IMR-90 (cell line): ENCODE data around the gene PDCD1. TPM values are rescaled to one million over a fixed set of nuclear protein-coding genes. Genes with fewer than 3 reads are reported as not detected.

Source experiments
- ATAC-seq: fragments of 200-7000 bp; cut with Tn5 transposase; 2 replicates; pipeline ENCODE4 v1.9.1; 2020; ENCODE audit warnings: low read depth, mild to moderate bottlenecking, moderate library complexity
- BruUV-seq: library from RNA; stranded (reverse); fragments of 400-500 nt; replicated peaks from 2 replicates; lab custom pipeline; 2021; lab: Mats Ljungman, UMichigan
- CTCF ChIA-PET: fragments of 300-600 bp; formaldehyde crosslinking; extraction: SDS; loops from one replicate; lab custom pipeline; 2021; ENCODE audit warnings: antibody characterized with exemption; lab: Yijun Ruan, JAX
- POLR2A ChIA-PET: fragments of 300-600 bp; sonication (Branson Sonifier 250); formaldehyde crosslinking; loops from one replicate; lab custom pipeline; 2022; ENCODE audit warnings: antibody characterized with exemption; ENCODE audit not compliant: unreplicated experiment; lab: Charles Lee
- DNase-seq: peaks from one replicate; pipeline ENCODE4 v3.0.0; 2013
- H2AFZ ChIP-seq: replicated peaks from 2 replicates; pipeline ENCODE3; 2013; ENCODE audit warnings: low read length, mild to moderate bottlenecking; ENCODE audit not compliant: poor library complexity
- H2AK5ac ChIP-seq: 2 replicates; pipeline ENCODE4 v1.6.1; 2013; ENCODE audit warnings: low read depth, low read length, inconsistent platforms
- H2AK9ac ChIP-seq: replicated peaks from 2 replicates; pipeline ENCODE3; 2013; ENCODE audit warnings: mild to moderate bottlenecking, low read depth, low read length, moderate library complexity; ENCODE audit not compliant: poor library complexity
- H2BK120ac ChIP-seq: 2 replicates; pipeline ENCODE4 v1.6.1; 2013; ENCODE audit warnings: low read depth, low read length, inconsistent platforms
- H2BK15ac ChIP-seq: 3 replicates; pipeline ENCODE4 v1.6.1; 2013; ENCODE audit warnings: low read depth, low read length, inconsistent platforms
- H2BK20ac ChIP-seq: 2 replicates; pipeline ENCODE4 v1.6.1; 2013; ENCODE audit warnings: low read depth, mild to moderate bottlenecking, inconsistent platforms, low read length, moderate library complexity
- H2BK5ac ChIP-seq: 2 replicates; pipeline ENCODE4 v1.6.1; 2013; ENCODE audit warnings: mild to moderate bottlenecking, low read depth, low read length, inconsistent platforms; ENCODE audit not compliant: poor library complexity, severe bottlenecking
- H3K14ac ChIP-seq: replicated peaks from 2 replicates; pipeline ENCODE4 v1.6.1; 2013; ENCODE audit warnings: low read depth, low read length, inconsistent platforms
- H3K18ac ChIP-seq: 2 replicates; pipeline ENCODE4 v1.6.1; 2013; ENCODE audit warnings: low read depth, low read length, control low read depth
- H3K23ac ChIP-seq: 2 replicates; pipeline ENCODE4 v1.6.1; 2013; ENCODE audit warnings: low read depth, low read length, inconsistent platforms
- H3K27ac ChIP-seq: 2 replicates; pipeline ENCODE4 v1.5.1; 2013; ENCODE audit warnings: mild to moderate bottlenecking, control low read depth, low read length; ENCODE audit not compliant: insufficient read depth
- H3K27me3 ChIP-seq: 2 replicates; pipeline ENCODE4 v1.6.1; 2013; ENCODE audit warnings: low read length; ENCODE audit not compliant: control insufficient read depth, insufficient read depth
- H3K36me3 ChIP-seq: 2 replicates; pipeline ENCODE4 v1.6.1; 2013; ENCODE audit warnings: low read length, mixed read lengths; ENCODE audit not compliant: control insufficient read depth, insufficient read depth
- H3K4ac ChIP-seq: 2 replicates; pipeline ENCODE4 v1.6.1; 2013; ENCODE audit warnings: low read depth, low read length, inconsistent platforms
- H3K4me1 ChIP-seq: 2 replicates; pipeline ENCODE4 v1.6.1; 2013; ENCODE audit warnings: low read length, mixed read lengths; ENCODE audit not compliant: control insufficient read depth, insufficient read depth
- H3K4me2 ChIP-seq: 2 replicates; pipeline ENCODE4 v1.6.1; 2013; ENCODE audit warnings: low read depth, mild to moderate bottlenecking, control low read depth, low read length, moderate library complexity
- H3K4me3 ChIP-seq: 2 replicates; pipeline ENCODE4 v1.5.1; 2013; ENCODE audit warnings: low read depth, mild to moderate bottlenecking, control low read depth, low read length, moderate library complexity; ENCODE audit not compliant: insufficient read depth
- H3K56ac ChIP-seq: 2 replicates; pipeline ENCODE4 v1.6.1; 2013; ENCODE audit warnings: low read length, inconsistent platforms; ENCODE audit not compliant: insufficient read depth; ENCODE audit errors: extremely low read depth
- H3K79me1 ChIP-seq, 2 experiments: 2 replicates each; pipeline ENCODE4 v1.6.1; 2013; ENCODE audit warnings: low read length in 2 of 2, inconsistent platforms in 1 of 2, low read depth in 1 of 2
- H3K9ac ChIP-seq: 2 replicates; pipeline ENCODE4 v1.6.1; 2013; ENCODE audit warnings: low read depth, low read length, control low read depth
- H3K9me1 ChIP-seq: 2 replicates; pipeline ENCODE4 v1.6.1; 2013; ENCODE audit warnings: low read length, inconsistent platforms; ENCODE audit not compliant: insufficient read depth
- H3K9me3 ChIP-seq: 2 replicates; pipeline ENCODE4 v1.6.1; 2013; ENCODE audit warnings: low read length; ENCODE audit not compliant: control insufficient read depth, insufficient read depth
- H4K20me1 ChIP-seq: 2 replicates; pipeline ENCODE4 v1.6.1; 2013; ENCODE audit warnings: low read length, inconsistent platforms; ENCODE audit not compliant: insufficient read depth
- H4K5ac ChIP-seq: 2 replicates; pipeline ENCODE4 v1.6.1; 2013; ENCODE audit warnings: mild to moderate bottlenecking, low read depth, low read length, control low read depth
- H4K8ac ChIP-seq, 2 experiments: 2 replicates each; pipeline ENCODE4 v1.6.1; 2013; ENCODE audit warnings: low read depth in 2 of 2, low read length in 2 of 2, control low read depth in 1 of 2, inconsistent platforms in 1 of 2
- H4K91ac ChIP-seq: 2 replicates; pipeline ENCODE4 v1.6.1; 2013; ENCODE audit warnings: low read depth, low read length, inconsistent platforms; ENCODE audit not compliant: insufficient read depth
- CHD1 ChIP-seq: IDR thresholded peaks from 2 replicates; pipeline ENCODE4 v1.6.1; 2012; ENCODE audit warnings: low read depth, low read length, improper control_type of control experiment
- ELK1 ChIP-seq: fragments of 150-350 bp; IDR thresholded peaks from 2 replicates; pipeline ENCODE4 v1.6.1; 2016; ENCODE audit warnings: low read depth, mild to moderate bottlenecking, low read length, moderate library complexity, borderline replicate concordance
- RAD21 ChIP-seq: IDR thresholded peaks from 2 replicates; pipeline ENCODE4 v1.6.1; 2012; ENCODE audit warnings: low read length, improper control_type of control experiment
- RCOR1 ChIP-seq: IDR thresholded peaks from 2 replicates; pipeline ENCODE4 v1.6.1; 2012; ENCODE audit warnings: mild to moderate bottlenecking, low read length, improper control_type of control experiment; ENCODE audit not compliant: insufficient replicate concordance
- WGBS, 2 experiments: methylation state at CpG; one replicate each; pipeline versions ENCODE4 v1.1.5 to v1.1.7; 2013; ENCODE audit warnings: missing lambda C conversion rate in 2 of 2; ENCODE audit not compliant: insufficient read length in 1 of 2; ENCODE audit errors: extremely low coverage in 2 of 2; 5-methylcytosine and 5-hydroxymethylcytosine counted together
- dilution Hi-C: fragments of 300-500 bp; cut with HindIII; formaldehyde crosslinking; loops from one replicate; pipeline ENCODE4 v1.14.3; 2018; ENCODE audit warnings: low sequenced_read_pairs; ENCODE audit not compliant: unreplicated experiment
- in situ Hi-C: fragments of 300-500 bp; cut with MboI; formaldehyde crosslinking; loops from 3 replicates; pipeline ENCODE4 v1.14.3; 2019; ENCODE audit warnings: low sequenced_read_pairs, inconsistent platforms, mixed read lengths
- intact Hi-C: fragments of 100-400 bp; cut with micrococcal nuclease; formaldehyde crosslinking; loops from 2 replicates; pipeline ENCODE4 v1.10.0; 2022
- polyA plus RNA-seq, 3 experiments: library from polyadenylated mRNA; depleted of rRNA; stranded (reverse); fragments of >200 nt; gene quantifications; 2 replicates each; pipeline ENCODE4 v1.2.3, GENCODE V29; 2012; ENCODE audit warnings: low replicate concordance in 1 of 3
- total RNA-seq: library from RNA; depleted of rRNA; stranded (reverse); fragments of >200 nt; gene quantifications from 2 replicates; pipeline ENCODE4 v1.2.3, GENCODE V29; 2012
- TF ChIP-seq, protein P1 (sequence below): fragments of 150-350 bp; IDR thresholded peaks from 2 replicates; pipeline ENCODE4 v1.6.1; 2017; ENCODE audit warnings: mild to moderate bottlenecking, antibody characterized with exemption, low read length, low read depth
- TF ChIP-seq, protein P2 (sequence below): conservative IDR thresholded peaks from 2 replicates; pipeline ENCODE4 v1.5.1; 2012; ENCODE audit warnings: mild to moderate bottlenecking, low read depth, low read length, improper control_type of control experiment

The PDCD1 gene
- total and polyA plus RNA-seq, 2 of the 4 experiments (the other 2 are of a cell fraction): not detected

- no peak overlapping the region for H3K27ac ChIP-seq
- H3K4me2 ChIP-seq: no peak overlapping the region; the same call in 1 of the 2 replicates
- H4K91ac ChIP-seq: no peak overlapping the region
- in situ Hi-C loops: no loop called here
- intact Hi-C loops: no loop called here
- H3K9me1 ChIP-seq: no peaks in the 10 kb centered on the region; the same call in 1 of the 2 replicates
- no peak overlapping the region for H3K56ac ChIP-seq
- H3K36me3 ChIP-seq: no peaks in the 10 kb centered on the region
- H4K5ac ChIP-seq: no peak overlapping the region
- H3K18ac ChIP-seq: no peak overlapping the region
- POLR2A ChIA-PET: no interaction called here
- no peak overlapping the region for H3K4ac ChIP-seq
- H2AK5ac ChIP-seq: no peak overlapping the region
- no peaks in the 10 kb centered on the region for H4K20me1 ChIP-seq
- H3K4me3 ChIP-seq: no peak overlapping the region
- WGBS, 2 experiments: 22% methylated on average over 12 of the region's 35 CpGs; no CpG with 5 or more reads in 1 of the 2 experiments
- H3K79me1 ChIP-seq: no peaks in the 10 kb centered on the region
- H2BK120ac ChIP-seq: no peak overlapping the region
- no peak overlapping the region for H3K14ac ChIP-seq
- H3K23ac ChIP-seq: no peak overlapping the region
- no peak overlapping the region for H2AFZ ChIP-seq
- BruUV-seq: no TSS peak
- H2AK9ac ChIP-seq: peak overlapping the region; percentile 57
- no peaks in the 10 kb centered on the region for H3K9me3 ChIP-seq
- no peak overlapping the region for H2BK5ac ChIP-seq
- peaks cover 33% of the 10 kb centered on the region for H3K27me3 ChIP-seq
- dilution Hi-C loops: no loop called here
- TF ChIP-seq RCOR1 (no peak), CHD1 (no peak), RAD21 (no peak), ELK1 (no peak)
- TF ChIP-seq, protein P1, sequence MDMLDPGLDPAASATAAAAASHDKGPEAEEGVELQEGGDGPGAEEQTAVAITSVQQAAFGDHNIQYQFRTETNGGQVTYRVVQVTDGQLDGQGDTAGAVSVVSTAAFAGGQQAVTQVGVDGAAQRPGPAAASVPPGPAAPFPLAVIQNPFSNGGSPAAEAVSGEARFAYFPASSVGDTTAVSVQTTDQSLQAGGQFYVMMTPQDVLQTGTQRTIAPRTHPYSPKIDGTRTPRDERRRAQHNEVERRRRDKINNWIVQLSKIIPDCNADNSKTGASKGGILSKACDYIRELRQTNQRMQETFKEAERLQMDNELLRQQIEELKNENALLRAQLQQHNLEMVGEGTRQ: no peak
- TF ChIP-seq, protein P2, sequence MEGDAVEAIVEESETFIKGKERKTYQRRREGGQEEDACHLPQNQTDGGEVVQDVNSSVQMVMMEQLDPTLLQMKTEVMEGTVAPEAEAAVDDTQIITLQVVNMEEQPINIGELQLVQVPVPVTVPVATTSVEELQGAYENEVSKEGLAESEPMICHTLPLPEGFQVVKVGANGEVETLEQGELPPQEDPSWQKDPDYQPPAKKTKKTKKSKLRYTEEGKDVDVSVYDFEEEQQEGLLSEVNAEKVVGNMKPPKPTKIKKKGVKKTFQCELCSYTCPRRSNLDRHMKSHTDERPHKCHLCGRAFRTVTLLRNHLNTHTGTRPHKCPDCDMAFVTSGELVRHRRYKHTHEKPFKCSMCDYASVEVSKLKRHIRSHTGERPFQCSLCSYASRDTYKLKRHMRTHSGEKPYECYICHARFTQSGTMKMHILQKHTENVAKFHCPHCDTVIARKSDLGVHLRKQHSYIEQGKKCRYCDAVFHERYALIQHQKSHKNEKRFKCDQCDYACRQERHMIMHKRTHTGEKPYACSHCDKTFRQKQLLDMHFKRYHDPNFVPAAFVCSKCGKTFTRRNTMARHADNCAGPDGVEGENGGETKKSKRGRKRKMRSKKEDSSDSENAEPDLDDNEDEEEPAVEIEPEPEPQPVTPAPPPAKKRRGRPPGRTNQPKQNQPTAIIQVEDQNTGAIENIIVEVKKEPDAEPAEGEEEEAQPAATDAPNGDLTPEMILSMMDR: no peak
- no peak overlapping the region for H4K8ac ChIP-seq
- H3K4me1 ChIP-seq: peaks cover 6% of the 10 kb centered on the region; the same call in 1 of the 2 replicates
- DNase-seq (no peak), ATAC-seq (no peak)
- H2BK20ac ChIP-seq: no peak overlapping the region
- H2BK15ac ChIP-seq: no peak overlapping the region
- CTCF ChIA-PET: no interaction called here
- no peak overlapping the region for H3K9ac ChIP-seq
Observed at GRCh38 chr2:241804326-241805229, 54.1 kb downstream of the PDCD1 start.
